Vagina (tissue), 2 donors: ENCODE measurements around the gene A2M.

ENCODE experiments used
- CTCF ChIP-seq, 3 experiments: fragments of 450-650 bp in 2 of 3; fragments of 200-600 bp in 1 of 3; sonication (generic) in 1 of 3; IDR thresholded peaks; one replicate each; pipeline ENCODE4 v1.5.1; 2017 to 2019; ENCODE audit warnings: antibody characterized with exemption in 3 of 3, mild to moderate bottlenecking in 2 of 3, moderate library complexity in 2 of 3
- POLR2AphosphoS5 ChIP-seq, 2 donors: sonication (generic); formaldehyde crosslinking; IDR thresholded peaks; one replicate each; pipeline ENCODE4 v1.9.0; 2017; ENCODE audit warnings: antibody characterized with exemption in 2 of 2, mild to moderate bottlenecking in 2 of 2, low read depth in 1 of 2; ENCODE audit not compliant: insufficient read depth in 1 of 2

- TF ChIP-seq CTCF (IDR thresholded peaks at IDR 0.05) (no peak), POLR2AphosphoS5 (IDR thresholded peaks at IDR 0.05; ENCODE audit: insufficient read depth in 1 of 2, low read depth in 1 of 2) (no peak)
Measured at GRCh38 chr12:9098463-9099026, 17.2 kb downstream of the A2M start.
